Activated CD8-positive, alpha-beta memory T cell treated with anti-CD3 and anti-CD28 coated beads, Interleukin-2, amount 50 U/mL, for 1 hour (primary cell): ENCODE data around the gene HIGD1C.
"Not testable (repeated sequence)": the region's sequence is repeated elsewhere in the genome, so short reads cannot be mapped to it uniquely, and the experiment has no call there.

ENCODE experiments used
- DNase-seq: peaks from one replicate; pipeline ENCODE4 v3.0.0-alpha.2; 2020; ENCODE audit errors: extremely low read depth

The HIGD1C gene

GRCh38 chr12:50952510-50952909 is at the start of gene HIGD1C:
Gene HIGD1C (plus strand): TSS chr12:50952544. CDS start chr12:50953999, 1,455 bp downstream.
- DNase-seq, result no peak

- not testable (repeated sequence) for DNase-seq
Observed at GRCh38 chr12:50908479-50908878, 43.9 kb upstream of the HIGD1C start.

- DNase-seq, result not testable (repeated sequence)
Observed at GRCh38 chr12:50912361-50912760, 40.0 kb upstream of the HIGD1C start.

GRCh38 chr12:50913224-50913623 is 39.1 kb upstream of the HIGD1C start:
- no peak for DNase-seq

GRCh38 chr12:50914872-50915484 is 37.4 kb upstream of the HIGD1C start:
- no peak for DNase-seq

GRCh38 chr12:50916292-50916691 is 36.1 kb upstream of the HIGD1C start:
- no peak for DNase-seq

- DNase-seq, result no peak
Observed at GRCh38 chr12:50918584-50919316, 33.6 kb upstream of the HIGD1C start.

GRCh38 chr12:50922820-50923219 is 29.5 kb upstream of the HIGD1C start:
- DNase-seq, result no peak

- no peak for DNase-seq
Observed at GRCh38 chr12:50923361-50924130, 28.8 kb upstream of the HIGD1C start.

GRCh38 chr12:50924131-50924438 is 28.3 kb upstream of the HIGD1C start:
- DNase-seq, result no peak

- DNase-seq, result no peak
Observed at GRCh38 chr12:50924439-50925341, 27.7 kb upstream of the HIGD1C start.

- DNase-seq, result no peak
Observed at GRCh38 chr12:50925342-50925651, 27.0 kb upstream of the HIGD1C start.

- DNase-seq, result no peak
Observed at GRCh38 chr12:50925920-50926319, 26.4 kb upstream of the HIGD1C start.

- no peak for DNase-seq
Observed at GRCh38 chr12:50926415-50926814, 25.9 kb upstream of the HIGD1C start.

GRCh38 chr12:50926932-50927331 is 25.4 kb upstream of the HIGD1C start:
- DNase-seq, result not testable (repeated sequence)

- DNase-seq, result no peak
Observed at GRCh38 chr12:50927356-50927755, 25.0 kb upstream of the HIGD1C start.

- DNase-seq, result no peak
Observed at GRCh38 chr12:50927766-50928224, 24.5 kb upstream of the HIGD1C start.

- no peak for DNase-seq
Observed at GRCh38 chr12:50928392-50928791, 24.0 kb upstream of the HIGD1C start.

- no peak for DNase-seq
Observed at GRCh38 chr12:50929831-50930230, 22.5 kb upstream of the HIGD1C start.

GRCh38 chr12:50930477-50930876 is 21.9 kb upstream of the HIGD1C start:
- not testable (repeated sequence) for DNase-seq

GRCh38 chr12:50932787-50933280 is 19.5 kb upstream of the HIGD1C start:
- DNase-seq, result no peak
